Omental fat pad (tissue), 4 donors: ENCODE data around the gene FABP6. TPM values are rescaled to one million over a fixed set of nuclear protein-coding genes. Genes with fewer than 3 reads are reported as not detected.
"Not testable (repeated sequence)": the region's sequence is repeated elsewhere in the genome, so short reads cannot be mapped to it uniquely, and the experiment has no call there.

Source experiments
- ATAC-seq: fragments of 150-250 bp; one replicate; pipeline ENCODE4 v1.9.1; 2016; ENCODE audit warnings: mild to moderate bottlenecking, moderate library complexity; ENCODE audit not compliant: low FRiP score
- DNase-seq: peaks from one replicate; pipeline ENCODE4 v3.0.0-alpha.2; 2019; ENCODE audit warnings: low spot score
- total RNA-seq, 4 donors: library from RNA; depleted of rRNA; stranded (reverse); fragments of >200 nt; gene quantifications; one replicate each; pipeline ENCODE4 v1.1.0, GENCODE V29; 2016
- TF ChIP-seq, protein P1 (sequence below), 3 donors: fragments of 450-650 bp; IDR thresholded peaks; one replicate each; pipeline ENCODE4 v1.5.1; 2016 to 2017; ENCODE audit warnings: antibody characterized with exemption in 3 of 3, mild to moderate bottlenecking in 3 of 3, moderate library complexity in 2 of 3

FABP6 gene
- total RNA-seq, 4 donors from 2014 or later, result not detected

DNA sequence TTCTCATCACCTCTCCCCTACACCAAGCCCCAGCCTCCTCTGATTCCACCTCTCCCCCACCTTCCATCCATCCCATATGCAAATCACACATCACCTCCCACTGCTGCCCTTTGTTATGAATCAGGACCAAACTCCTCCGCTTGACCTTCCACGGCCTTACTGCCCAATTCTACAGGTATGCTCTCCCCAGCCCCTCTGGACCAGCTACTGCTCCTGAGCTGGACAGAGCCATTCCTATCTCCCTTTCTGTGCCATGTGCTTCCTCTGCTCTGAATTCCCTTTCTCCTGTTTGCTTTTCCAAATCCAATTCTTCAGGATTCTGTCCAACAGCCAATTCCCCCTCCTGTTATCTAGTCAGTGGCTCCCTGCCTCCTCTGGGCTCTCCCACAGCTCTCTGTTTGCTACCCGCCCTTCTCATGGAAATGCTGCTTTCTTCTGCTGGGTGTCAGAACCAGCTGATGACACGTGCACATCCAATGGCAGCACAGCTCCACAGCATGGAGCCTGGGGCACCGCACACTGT, 8.3 kb downstream of the FABP6 start:
- DNase-seq, result no peak
- no peak for ATAC-seq
- TF ChIP-seq, protein P1, sequence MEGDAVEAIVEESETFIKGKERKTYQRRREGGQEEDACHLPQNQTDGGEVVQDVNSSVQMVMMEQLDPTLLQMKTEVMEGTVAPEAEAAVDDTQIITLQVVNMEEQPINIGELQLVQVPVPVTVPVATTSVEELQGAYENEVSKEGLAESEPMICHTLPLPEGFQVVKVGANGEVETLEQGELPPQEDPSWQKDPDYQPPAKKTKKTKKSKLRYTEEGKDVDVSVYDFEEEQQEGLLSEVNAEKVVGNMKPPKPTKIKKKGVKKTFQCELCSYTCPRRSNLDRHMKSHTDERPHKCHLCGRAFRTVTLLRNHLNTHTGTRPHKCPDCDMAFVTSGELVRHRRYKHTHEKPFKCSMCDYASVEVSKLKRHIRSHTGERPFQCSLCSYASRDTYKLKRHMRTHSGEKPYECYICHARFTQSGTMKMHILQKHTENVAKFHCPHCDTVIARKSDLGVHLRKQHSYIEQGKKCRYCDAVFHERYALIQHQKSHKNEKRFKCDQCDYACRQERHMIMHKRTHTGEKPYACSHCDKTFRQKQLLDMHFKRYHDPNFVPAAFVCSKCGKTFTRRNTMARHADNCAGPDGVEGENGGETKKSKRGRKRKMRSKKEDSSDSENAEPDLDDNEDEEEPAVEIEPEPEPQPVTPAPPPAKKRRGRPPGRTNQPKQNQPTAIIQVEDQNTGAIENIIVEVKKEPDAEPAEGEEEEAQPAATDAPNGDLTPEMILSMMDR (IDR thresholded peaks at IDR 0.05), result no peak

DNA sequence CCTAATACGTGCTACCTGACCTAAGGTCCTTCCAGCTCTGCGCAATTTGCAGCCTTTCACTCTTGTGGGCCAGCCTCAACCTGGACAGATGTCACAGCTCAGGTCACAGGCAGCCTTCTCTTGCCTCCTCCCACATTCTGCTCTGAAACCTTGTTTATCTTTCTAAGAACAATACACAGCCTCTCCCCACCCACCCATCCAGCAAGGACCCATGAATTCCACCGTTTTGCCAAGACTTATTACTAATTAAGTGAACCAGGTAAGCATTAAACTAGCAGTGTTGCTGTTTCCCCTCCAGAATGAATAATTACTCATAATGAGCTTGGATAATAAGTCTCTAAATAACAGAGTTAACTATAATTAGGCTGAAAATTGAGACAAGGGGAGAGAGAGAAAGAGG, 11.0 kb downstream of the FABP6 start:
- TF ChIP-seq, protein P1 (IDR thresholded peaks at IDR 0.05), result no peak
- DNase-seq (no peak), ATAC-seq (no peak)

DNA sequence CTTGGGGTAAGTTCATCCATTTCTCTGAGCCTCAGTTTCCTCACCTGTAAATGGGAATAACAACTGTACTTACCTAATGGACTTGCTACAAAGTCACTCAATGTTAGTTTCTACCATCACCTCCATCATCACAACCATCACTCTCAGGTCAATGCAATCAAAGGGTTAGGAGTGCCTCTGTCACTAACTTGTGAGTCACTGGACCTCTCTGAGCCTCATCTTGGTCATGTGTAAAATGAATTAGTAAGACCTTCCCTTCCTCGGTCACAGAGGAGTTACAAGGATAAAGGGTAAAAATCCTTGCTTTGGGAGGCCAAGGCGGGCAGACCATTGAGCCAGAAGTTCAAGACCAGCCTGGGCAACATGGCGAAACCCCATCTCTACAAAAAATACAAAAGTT, 12.8 kb downstream of the FABP6 start:
- ATAC-seq (no peak), DNase-seq (no peak)
- TF ChIP-seq, protein P1 (IDR thresholded peaks at IDR 0.05), result no peak

DNA sequence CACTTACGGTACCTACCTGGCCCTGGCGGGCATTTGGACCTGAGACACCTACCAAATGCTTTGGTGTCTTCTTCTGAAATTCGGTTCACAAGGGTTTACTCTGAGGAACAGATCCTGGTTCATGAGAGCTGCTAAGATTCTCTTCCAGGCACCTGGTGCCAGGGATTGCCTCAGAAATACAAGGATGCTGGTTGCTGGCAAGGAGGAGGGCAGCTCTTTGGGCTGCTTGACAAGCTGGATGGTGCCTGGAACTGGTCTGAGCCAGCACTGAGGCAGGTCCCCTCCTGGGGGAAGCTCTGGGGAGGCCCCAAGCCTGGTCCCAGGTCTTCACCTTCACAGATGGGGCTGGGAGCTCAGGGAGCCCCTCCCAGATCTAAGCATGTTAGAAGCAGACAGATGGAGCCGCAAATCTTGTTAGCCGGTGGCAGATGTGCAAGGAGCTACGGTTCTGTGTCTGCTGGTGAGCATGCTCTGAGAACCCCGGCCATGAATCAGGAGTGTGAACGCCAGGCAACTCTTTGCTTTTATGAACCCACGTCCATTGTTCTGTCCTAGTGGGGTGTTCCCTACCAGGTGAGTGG, 16.3 kb downstream of the FABP6 start:
- DNase-seq, result no peak
- TF ChIP-seq, protein P1 (IDR thresholded peaks at IDR 0.05), result no peak
- ATAC-seq, result no peak

DNA sequence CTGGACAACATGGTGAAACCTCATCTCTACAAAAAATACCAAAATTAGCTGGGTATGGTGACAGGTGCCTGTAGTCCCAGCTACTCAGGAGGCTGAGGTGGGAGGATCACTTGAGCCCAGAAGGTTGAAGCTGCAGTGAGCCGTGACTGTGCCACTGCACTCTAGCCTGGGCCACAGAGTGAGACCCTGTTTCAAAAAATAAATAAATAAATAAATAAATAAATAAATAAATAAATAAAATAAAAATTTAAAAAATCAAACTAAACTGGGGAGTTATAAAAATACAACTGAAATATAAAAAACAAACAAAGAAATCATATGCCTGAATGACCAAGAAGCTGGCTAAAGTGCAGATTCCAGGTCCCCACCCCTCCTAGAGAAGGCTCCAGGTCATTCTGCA, 20.3 kb downstream of the FABP6 start:
- DNase-seq, ATAC-seq: not testable (repeated sequence)

DNA sequence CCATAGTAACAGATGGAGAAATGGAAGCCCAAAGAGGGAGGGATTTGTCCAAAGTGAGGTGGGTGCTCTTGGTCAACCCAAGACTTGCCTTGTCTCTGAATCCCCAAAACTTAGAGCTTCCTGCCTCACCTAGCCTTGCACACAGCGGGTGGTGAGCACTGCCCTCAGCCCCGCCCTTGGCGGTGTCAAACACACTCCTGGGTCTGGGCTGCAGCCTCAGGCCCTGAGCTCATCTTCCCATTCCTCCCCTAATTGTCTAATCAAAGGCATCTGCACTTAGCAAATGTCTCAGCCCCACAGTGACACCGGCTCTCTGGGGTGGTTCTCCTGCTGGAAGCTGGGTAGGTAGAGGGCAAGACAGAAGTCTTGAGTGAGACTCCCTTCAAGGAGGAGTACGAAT, 20.9 kb downstream of the FABP6 start:
- TF ChIP-seq, protein P1 (IDR thresholded peaks at IDR 0.05), result no peak
- ATAC-seq (no peak), DNase-seq (no peak)

DNA sequence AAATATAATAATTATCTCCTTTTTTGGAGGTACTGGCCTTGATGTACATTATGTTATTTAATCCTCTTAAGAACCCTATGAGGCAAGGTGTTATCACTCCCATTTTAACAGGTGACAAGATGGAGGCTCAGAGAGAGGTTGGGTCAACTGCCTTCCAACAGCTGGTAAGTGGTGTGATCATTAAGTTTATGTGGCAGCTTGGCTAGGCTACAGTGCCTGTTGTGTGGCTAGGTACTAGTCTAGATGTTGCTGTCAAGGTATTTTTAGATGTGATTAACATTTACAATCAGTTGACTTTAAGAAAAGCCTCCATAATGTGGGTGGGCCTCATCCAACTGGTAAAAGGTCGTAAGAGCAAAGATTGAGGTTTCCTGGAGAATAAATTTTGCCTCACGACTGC, 21.5 kb downstream of the FABP6 start:
- TF ChIP-seq, protein P1 (IDR thresholded peaks at IDR 0.05), result no peak
- ATAC-seq (no peak), DNase-seq (no peak)
